Nephron progenitor cell (in vitro differentiated cells): ENCODE results near the gene CES5A.

Experiments
- DNase-seq: peaks from one replicate; pipeline ENCODE4 v3.0.0; 2021
- H3K27ac Mint-ChIP-seq: 2 replicates; pipeline ENCODE4 v1.8.0; 2021; ENCODE audit warnings: mild to moderate bottlenecking, moderate library complexity, mixed read lengths
- H3K27me3 Mint-ChIP-seq: 2 replicates; pipeline ENCODE4 v1.8.0; 2021; ENCODE audit warnings: mild to moderate bottlenecking, low read depth, mixed read lengths; ENCODE audit not compliant: poor library complexity
- H3K36me3 Mint-ChIP-seq: 2 replicates; pipeline ENCODE4 v1.8.0; 2021; ENCODE audit warnings: low read depth, mixed read lengths
- H3K4me1 Mint-ChIP-seq: 2 replicates; pipeline ENCODE4 v1.8.0; 2021; ENCODE audit warnings: mixed read lengths
- H3K4me3 Mint-ChIP-seq: 2 replicates; pipeline ENCODE4 v1.8.0; 2021; ENCODE audit warnings: mild to moderate bottlenecking, moderate library complexity, mixed read lengths
- H3K9me3 Mint-ChIP-seq: 2 replicates; pipeline ENCODE4 v1.8.0; 2021; ENCODE audit warnings: mild to moderate bottlenecking, moderate library complexity, mixed read lengths
- CTCF ChIP-seq: fragments of 200-600 bp; sonication (generic); IDR thresholded peaks from 2 replicates; pipeline ENCODE4 v1.5.0; 2021; ENCODE audit warnings: antibody characterized with exemption

CES5A gene

GRCh38 chr16:55898592-55898991 lies 23.4 kb upstream of the CES5A start:
- H3K27ac Mint-ChIP-seq, result peak overlapping the region; percentile 45
- no peak for DNase-seq
- H3K36me3 Mint-ChIP-seq, result no peaks in the 10 kb centered on the region
- H3K9me3 Mint-ChIP-seq, result peaks cover 43% of the 10 kb centered on the region
- no peak for TF ChIP-seq CTCF
- peaks cover 12% of the 10 kb centered on the region for H3K4me1 Mint-ChIP-seq
- no peaks in the 10 kb centered on the region for H3K27me3 Mint-ChIP-seq
- no peak overlapping the region for H3K4me3 Mint-ChIP-seq

DNA sequence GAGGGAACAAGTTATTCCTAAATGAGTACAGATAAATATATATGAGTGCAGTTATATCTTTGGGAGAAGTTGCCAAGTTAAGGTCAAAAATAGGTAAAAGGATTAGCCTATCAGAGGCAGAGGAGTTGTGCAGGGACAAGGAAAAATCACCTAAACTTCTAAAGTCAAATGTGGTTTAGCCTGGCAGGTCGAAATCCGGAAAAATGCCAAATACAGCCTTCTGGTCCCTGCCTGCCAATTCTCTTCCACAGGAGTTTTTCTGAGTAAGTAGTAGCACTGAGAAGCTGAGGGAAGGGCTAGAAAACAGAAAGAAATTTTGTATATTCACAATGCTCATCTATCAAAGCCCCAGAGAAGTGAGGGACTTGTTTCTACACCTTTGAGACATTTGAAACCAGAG lies 17.6 kb upstream of the CES5A start:
- no peak overlapping the region for H3K27ac Mint-ChIP-seq
- H3K4me3 Mint-ChIP-seq, result no peak overlapping the region
- no peak for DNase-seq
- peaks cover 62% of the 10 kb centered on the region for H3K9me3 Mint-ChIP-seq
- peaks cover 4% of the 10 kb centered on the region for H3K27me3 Mint-ChIP-seq
- H3K4me1 Mint-ChIP-seq, result no peaks in the 10 kb centered on the region
- TF ChIP-seq CTCF, result no peak
- no peaks in the 10 kb centered on the region for H3K36me3 Mint-ChIP-seq

DNA sequence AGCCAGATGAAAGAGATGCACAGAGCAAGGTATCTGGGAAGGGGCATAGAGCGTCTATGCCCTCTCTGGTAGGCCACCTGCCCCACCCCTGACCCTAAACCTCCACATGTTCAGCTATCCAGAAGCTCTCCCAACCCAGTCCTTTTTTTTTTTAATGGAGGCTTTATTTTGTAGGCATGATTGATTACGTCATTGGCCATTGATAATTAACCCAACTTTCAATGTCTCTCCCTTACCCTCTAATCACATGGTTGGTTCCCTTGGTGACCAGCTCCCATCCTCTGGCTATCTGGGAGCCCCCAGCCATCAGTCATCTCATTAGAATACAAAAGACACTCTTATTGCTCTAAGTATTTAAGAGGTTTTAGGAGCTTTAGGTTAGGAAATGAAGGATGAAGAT lies 14.3 kb upstream of the CES5A start:
- Mint-ChIP-seq H3K9me3 (peaks cover 37% of the 10 kb centered on the region), H3K4me3 (no peak overlapping the region), H3K36me3 (no peaks in the 10 kb centered on the region), H3K4me1 (peaks cover 4% of the 10 kb centered on the region), H3K27me3 (peaks cover 4% of the 10 kb centered on the region), H3K27ac (peak overlapping the region; percentile 41)
- DNase-seq, result no peak
- TF ChIP-seq CTCF, result no peak

GRCh38 chr16:55888546-55888945 lies 13.4 kb upstream of the CES5A start:
- H3K4me1 Mint-ChIP-seq, result peaks cover 4% of the 10 kb centered on the region
- no peaks in the 10 kb centered on the region for H3K36me3 Mint-ChIP-seq
- no peak for DNase-seq
- peaks cover 30% of the 10 kb centered on the region for H3K9me3 Mint-ChIP-seq
- no peak for TF ChIP-seq CTCF
- H3K27me3 Mint-ChIP-seq, result peaks cover 7% of the 10 kb centered on the region
- no peak overlapping the region for H3K27ac Mint-ChIP-seq
- no peak overlapping the region for H3K4me3 Mint-ChIP-seq

DNA sequence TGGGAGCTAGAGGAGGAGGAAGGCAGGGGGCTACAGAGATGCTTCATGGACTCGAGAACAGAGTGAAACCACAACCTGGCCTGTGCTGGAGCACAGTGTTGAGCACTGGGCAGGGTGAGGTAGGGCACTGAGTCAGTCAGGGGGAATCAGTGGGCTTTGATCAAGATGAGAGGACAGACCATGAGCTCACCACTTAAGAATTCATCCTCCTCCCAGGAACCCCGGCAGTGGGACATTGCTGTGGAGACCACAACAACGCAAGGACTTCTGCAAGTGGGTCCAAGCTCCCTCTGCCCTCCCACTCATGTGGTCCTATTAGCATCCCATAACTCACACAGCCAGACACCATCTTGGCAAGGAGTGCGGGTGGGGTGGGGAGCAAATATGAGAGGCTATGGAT lies 1.7 kb upstream of the CES5A start:
- peaks cover 18% of the 10 kb centered on the region for H3K27me3 Mint-ChIP-seq
- peak overlapping the region; percentile 20 for H3K27ac Mint-ChIP-seq

More for the DNA sequence above, 1.7 kb upstream of the CES5A start:
- H3K4me1 Mint-ChIP-seq, result peaks cover 6% of the 10 kb centered on the region
- no peak overlapping the region for H3K4me3 Mint-ChIP-seq
- no peak for TF ChIP-seq CTCF
- no peaks in the 10 kb centered on the region for H3K9me3 Mint-ChIP-seq
- no peaks in the 10 kb centered on the region for H3K36me3 Mint-ChIP-seq
- DNase-seq, result no peak
